Renal pelvis (tissue), 12 donors: ENCODE data around the gene SSB. TPM values are rescaled to one million over a fixed set of nuclear protein-coding genes. Genes with fewer than 3 reads are reported as not detected.
A peak's percentile ranks its signal among the peaks of the same experiment; 100 is the strongest.
"Not testable (repeated sequence)": the region's sequence is repeated elsewhere in the genome, so short reads cannot be mapped to it uniquely, and the experiment has no call there.

ENCODE experiments used
- DNase-seq: peaks from one replicate; pipeline ENCODE4 v3.0.0-alpha.2; 2013
- long read RNA-seq, 16 experiments: transcript quantifications; one replicate each; lab custom pipeline, GENCODE V29; 2026
- polyA plus RNA-seq, 3 donors: library from polyadenylated mRNA; unstranded; fragments of 120-200 nt; gene quantifications; one replicate each; pipeline ENCODE4 v1.2.1, GENCODE V29; 2013; ENCODE audit not compliant: insufficient read length in 3 of 3

The SSB gene
- 100 to 1,000 TPM; 171 to 181 (median 172) TPM for polyA plus RNA-seq
- long read RNA-seq, donor 1, transcript SSB-206 (4 exons, 619 nt) = minor isoform, 7 of 321 reads
- long read RNA-seq, donor 1, transcript SSB-201 (12 exons, 1,709 nt) = major isoform, 38 of 321 reads
- long read RNA-seq, donor 1, transcript SSB-212 (2 exons, 392 nt) = minor isoform, 7 of 321 reads
- long read RNA-seq, donor 1, partial matches to known transcripts = 165 of 321 reads
- long read RNA-seq, donor 1, other reads (novel, unspliced or antisense) = 102 of 321 reads
- long read RNA-seq, donor 2, transcript SSB-201 (12 exons, 1,709 nt) = major isoform, 61 of 209 reads
- long read RNA-seq, donor 2, transcript SSB-206 (4 exons, 619 nt) = minor isoform, 5 of 209 reads
- long read RNA-seq, donor 2, partial matches to known transcripts = 134 of 209 reads
- long read RNA-seq, donor 2, other reads (novel, unspliced or antisense) = 0 of 209 reads
- long read RNA-seq, donor 3, transcript SSB-212 (2 exons, 392 nt) = minor isoform, 9 of 318 reads
- long read RNA-seq, donor 3, transcript SSB-201 (12 exons, 1,709 nt) = major isoform, 32 of 318 reads
- long read RNA-seq, donor 3, transcript SSB-206 (4 exons, 619 nt) = minor isoform, 6 of 318 reads
- long read RNA-seq, donor 3, partial matches to known transcripts = 222 of 318 reads
- long read RNA-seq, donor 3, other reads (novel, unspliced or antisense) = 49 of 318 reads
- long read RNA-seq, donor 4, transcript SSB-201 (12 exons, 1,709 nt) = major isoform, 56 of 316 reads
- long read RNA-seq, donor 4, partial matches to known transcripts = 152 of 316 reads
- long read RNA-seq, donor 4, other reads (novel, unspliced or antisense) = 99 of 316 reads
- long read RNA-seq, donor 5, transcript SSB-212 (2 exons, 392 nt) = minor isoform, 7 of 188 reads
- long read RNA-seq, donor 5, transcript SSB-201 (12 exons, 1,709 nt) = major isoform, 10 of 188 reads
- long read RNA-seq, donor 5, partial matches to known transcripts = 138 of 188 reads
- long read RNA-seq, donor 5, other reads (novel, unspliced or antisense) = 28 of 188 reads
- long read RNA-seq, donor 6, transcript SSB-206 (4 exons, 619 nt) = minor isoform, 5 of 311 reads
- long read RNA-seq, donor 6, transcript SSB-201 (12 exons, 1,709 nt) = major isoform, 57 of 311 reads
- long read RNA-seq, donor 6, partial matches to known transcripts = 165 of 311 reads
- long read RNA-seq, donor 6, other reads (novel, unspliced or antisense) = 78 of 311 reads
- long read RNA-seq, donor 7, transcript SSB-206 (4 exons, 619 nt) = minor isoform, 6 of 428 reads
- long read RNA-seq, donor 7, transcript SSB-201 (12 exons, 1,709 nt) = major isoform, 30 of 428 reads
- long read RNA-seq, donor 7, transcript SSB-212 (2 exons, 392 nt) = minor isoform, 10 of 428 reads
- long read RNA-seq, donor 7, partial matches to known transcripts = 342 of 428 reads
- long read RNA-seq, donor 7, other reads (novel, unspliced or antisense) = 40 of 428 reads
- long read RNA-seq, donor 8, transcript SSB-201 (12 exons, 1,709 nt) = major isoform, 17 of 67 reads
- long read RNA-seq, donor 8, partial matches to known transcripts = 46 of 67 reads
- long read RNA-seq, donor 8, other reads (novel, unspliced or antisense) = 0 of 67 reads
- long read RNA-seq, donor 9, transcript SSB-201 (12 exons, 1,709 nt) = major isoform, 59 of 366 reads
- long read RNA-seq, donor 9, transcript SSB-212 (2 exons, 392 nt) = minor isoform, 12 of 366 reads
- long read RNA-seq, donor 9, partial matches to known transcripts = 228 of 366 reads
- long read RNA-seq, donor 9, other reads (novel, unspliced or antisense) = 65 of 366 reads
- long read RNA-seq, donor 10, transcript SSB-201 (12 exons, 1,709 nt) = major isoform, 31 of 214 reads
- long read RNA-seq, donor 10, transcript SSB-206 (4 exons, 619 nt) = minor isoform, 9 of 214 reads
- long read RNA-seq, donor 10, transcript SSB-212 (2 exons, 392 nt) = minor isoform, 10 of 214 reads
- long read RNA-seq, donor 10, partial matches to known transcripts = 162 of 214 reads
- long read RNA-seq, donor 10, other reads (novel, unspliced or antisense) = 0 of 214 reads
- long read RNA-seq, donor 11, transcript SSB-201 (12 exons, 1,709 nt) = major isoform, 15 of 229 reads
- long read RNA-seq, donor 11, transcript SSB-212 (2 exons, 392 nt) = minor isoform, 9 of 229 reads
- long read RNA-seq, donor 11, partial matches to known transcripts = 144 of 229 reads
- long read RNA-seq, donor 11, other reads (novel, unspliced or antisense) = 58 of 229 reads
- long read RNA-seq, donor 12, transcript SSB-201 (12 exons, 1,709 nt) = major isoform, 65 of 297 reads
- long read RNA-seq, donor 12, transcript SSB-206 (4 exons, 619 nt) = minor isoform, 9 of 297 reads
- long read RNA-seq, donor 12, partial matches to known transcripts = 116 of 297 reads
- long read RNA-seq, donor 12, other reads (novel, unspliced or antisense) = 103 of 297 reads
- long read RNA-seq, donor 13, transcript SSB-206 (4 exons, 619 nt) = minor isoform, 9 of 254 reads
- long read RNA-seq, donor 13, transcript SSB-201 (12 exons, 1,709 nt) = minor isoform, 6 of 254 reads
- long read RNA-seq, donor 13, transcript SSB-212 (2 exons, 392 nt) = major isoform, 33 of 254 reads
- long read RNA-seq, donor 13, partial matches to known transcripts = 201 of 254 reads
- long read RNA-seq, donor 13, other reads (novel, unspliced or antisense) = 0 of 254 reads
- long read RNA-seq, donor 14 = 0 reads
- long read RNA-seq, donor 15, transcript SSB-206 (4 exons, 619 nt) = minor isoform, 16 of 393 reads
- long read RNA-seq, donor 15, transcript SSB-201 (12 exons, 1,709 nt) = major isoform, 60 of 393 reads
- long read RNA-seq, donor 15, partial matches to known transcripts = 212 of 393 reads
- long read RNA-seq, donor 15, other reads (novel, unspliced or antisense) = 99 of 393 reads
- long read RNA-seq, donor 16, transcript SSB-212 (2 exons, 392 nt) = minor isoform, 13 of 450 reads
- long read RNA-seq, donor 16, transcript SSB-201 (12 exons, 1,709 nt) = major isoform, 56 of 450 reads
- long read RNA-seq, donor 16, transcript SSB-206 (4 exons, 619 nt) = minor isoform, 11 of 450 reads
- long read RNA-seq, donor 16, partial matches to known transcripts = 299 of 450 reads
- long read RNA-seq, donor 16, other reads (novel, unspliced or antisense) = 69 of 450 reads

- peak; percentile 92 for DNase-seq
Measured at GRCh38 chr2:169798718-169799592, at the start of gene SSB. Gene SSB, plus strand, starts transcription at chr2:169798871. Its CDS starts 2,090 bp downstream, at chr2:169800961.

GRCh38 chr2:169752752-169753151 is 45.9 kb upstream of the SSB start:
- DNase-seq = no peak

GRCh38 chr2:169755083-169755870 is 43.4 kb upstream of the SSB start:
- no peak for DNase-seq

- DNase-seq = no peak
Measured at GRCh38 chr2:169756342-169756741, 42.3 kb upstream of the SSB start.

- DNase-seq = no peak
Measured at GRCh38 chr2:169757356-169757755, 41.3 kb upstream of the SSB start.

GRCh38 chr2:169757778-169758177 is 40.9 kb upstream of the SSB start:
- no peak for DNase-seq

- no peak for DNase-seq
Measured at GRCh38 chr2:169759987-169760386, 38.7 kb upstream of the SSB start.

- DNase-seq = not testable (repeated sequence)
Measured at GRCh38 chr2:169760798-169761197, 37.9 kb upstream of the SSB start.

GRCh38 chr2:169761251-169761969 is 37.3 kb upstream of the SSB start:
- DNase-seq = no peak

GRCh38 chr2:169761970-169762292 is 36.7 kb upstream of the SSB start:
- no peak for DNase-seq

GRCh38 chr2:169765523-169765922 is 33.1 kb upstream of the SSB start:
- no peak for DNase-seq

- peak; percentile 60 for DNase-seq
Measured at GRCh38 chr2:169767243-169767888, 31.3 kb upstream of the SSB start.

- DNase-seq = no peak
Measured at GRCh38 chr2:169768262-169768995, 30.2 kb upstream of the SSB start.

GRCh38 chr2:169771021-169771420 is 27.6 kb upstream of the SSB start:
- DNase-seq = no peak
